ENCODE data around the gene SLC35E2B. TPM values are rescaled to one million over a fixed set of nuclear protein-coding genes. Genes with fewer than 3 reads are reported as not detected.
"Not testable (repeated sequence)": the region's sequence is repeated elsewhere in the genome, so short reads cannot be mapped to it uniquely, and the experiment has no call there.

SLC35E2B gene
- total RNA-seq, 1 experiment from 2014 or later: 24.9 TPM

DNA sequence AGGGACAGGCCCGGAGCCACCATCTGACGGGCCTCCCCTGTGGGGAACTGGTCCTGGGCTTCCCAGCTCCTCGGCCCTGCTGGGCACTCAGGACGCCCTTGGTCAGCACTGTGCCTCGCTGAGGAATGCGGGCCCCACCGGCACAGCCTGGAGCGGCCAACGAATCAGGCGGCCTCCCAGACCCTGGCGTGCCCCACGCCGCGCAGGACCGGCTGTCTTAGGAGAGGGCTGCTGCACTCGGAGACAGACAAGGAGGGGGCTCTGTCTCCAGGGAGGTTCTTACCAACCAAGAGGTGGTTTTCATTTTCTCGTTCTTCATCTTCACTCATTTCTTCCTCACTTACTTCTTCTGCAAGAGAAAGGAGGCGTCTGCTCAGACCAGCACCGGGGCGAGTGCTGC lies 15.3 kb upstream of the SLC35E2B start:
- not testable (repeated sequence) for H3K4me2 ChIP-seq (ENCODE audit: low read depth, low read length, poor library complexity, severe bottlenecking); H3K9me3 ChIP-seq (ENCODE audit: low read length); H3K4me1 ChIP-seq (ENCODE audit: low read length); H3K36me3 ChIP-seq (ENCODE audit: insufficient read depth, low read length); H2AFZ ChIP-seq (ENCODE audit: low read length); H3K4me3 ChIP-seq (ENCODE audit: low read length); H4K20me1 ChIP-seq (ENCODE audit: insufficient read depth, low read depth, low read length); H3K79me2 ChIP-seq (ENCODE audit: low read length); DNase-seq; H3K27me3 ChIP-seq (ENCODE audit: low read length); H3K27ac ChIP-seq (ENCODE audit: low read length); H3K9ac ChIP-seq (ENCODE audit: low read length); H3K9me2 ChIP-seq (replicated peaks; ENCODE audit: insufficient read depth, low read length)

DNA sequence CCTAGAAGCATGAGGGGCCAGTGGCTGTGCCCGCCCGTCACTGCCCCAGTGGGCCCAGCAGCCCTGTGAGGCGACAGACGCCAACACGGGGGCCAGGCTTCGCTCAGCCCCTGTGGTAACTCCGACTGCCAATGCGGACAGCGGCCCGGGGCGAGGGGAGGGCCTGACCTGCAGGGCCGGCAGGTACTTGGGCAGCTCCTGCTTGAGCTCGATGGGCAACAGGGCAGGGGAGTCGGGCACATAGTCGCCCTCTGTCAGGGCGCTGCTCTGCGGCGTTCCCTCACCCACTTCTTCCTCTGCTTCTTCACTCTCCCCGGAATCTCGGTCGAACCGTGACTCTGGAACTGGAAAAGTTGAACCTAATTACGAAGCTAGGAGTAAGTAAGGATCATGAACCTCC lies 14.6 kb upstream of the SLC35E2B start:
- not testable (repeated sequence) for H2AFZ ChIP-seq (ENCODE audit: low read length); H3K9me2 ChIP-seq (replicated peaks; ENCODE audit: insufficient read depth, low read length)

GRCh38 chr1:1705623-1706022 lies 13.0 kb upstream of the SLC35E2B start:
- H3K9me3 ChIP-seq (ENCODE audit: low read length); H3K79me2 ChIP-seq (ENCODE audit: low read length); H3K4me3 ChIP-seq (ENCODE audit: low read length); H2AFZ ChIP-seq (ENCODE audit: low read length); H3K36me3 ChIP-seq (ENCODE audit: insufficient read depth, low read length); H3K27me3 ChIP-seq (ENCODE audit: low read length); DNase-seq; H3K4me1 ChIP-seq (ENCODE audit: low read length); H3K4me2 ChIP-seq (ENCODE audit: low read depth, low read length, poor library complexity, severe bottlenecking); H3K9me2 ChIP-seq (replicated peaks; ENCODE audit: insufficient read depth, low read length); H3K9ac ChIP-seq (ENCODE audit: low read length); H3K27ac ChIP-seq (ENCODE audit: low read length); H4K20me1 ChIP-seq (ENCODE audit: insufficient read depth, low read depth, low read length): not testable (repeated sequence)

More for the DNA sequence above, 14.6 kb upstream of the SLC35E2B start:
- H3K36me3 ChIP-seq (ENCODE audit: insufficient read depth, low read length); H4K20me1 ChIP-seq (ENCODE audit: insufficient read depth, low read depth, low read length); H3K27me3 ChIP-seq (ENCODE audit: low read length); H3K27ac ChIP-seq (ENCODE audit: low read length); H3K4me2 ChIP-seq (ENCODE audit: low read depth, low read length, poor library complexity, severe bottlenecking); H3K4me1 ChIP-seq (ENCODE audit: low read length); H3K9ac ChIP-seq (ENCODE audit: low read length); DNase-seq; H3K79me2 ChIP-seq (ENCODE audit: low read length); H3K4me3 ChIP-seq (ENCODE audit: low read length); H3K9me3 ChIP-seq (ENCODE audit: low read length): not testable (repeated sequence)

DNA sequence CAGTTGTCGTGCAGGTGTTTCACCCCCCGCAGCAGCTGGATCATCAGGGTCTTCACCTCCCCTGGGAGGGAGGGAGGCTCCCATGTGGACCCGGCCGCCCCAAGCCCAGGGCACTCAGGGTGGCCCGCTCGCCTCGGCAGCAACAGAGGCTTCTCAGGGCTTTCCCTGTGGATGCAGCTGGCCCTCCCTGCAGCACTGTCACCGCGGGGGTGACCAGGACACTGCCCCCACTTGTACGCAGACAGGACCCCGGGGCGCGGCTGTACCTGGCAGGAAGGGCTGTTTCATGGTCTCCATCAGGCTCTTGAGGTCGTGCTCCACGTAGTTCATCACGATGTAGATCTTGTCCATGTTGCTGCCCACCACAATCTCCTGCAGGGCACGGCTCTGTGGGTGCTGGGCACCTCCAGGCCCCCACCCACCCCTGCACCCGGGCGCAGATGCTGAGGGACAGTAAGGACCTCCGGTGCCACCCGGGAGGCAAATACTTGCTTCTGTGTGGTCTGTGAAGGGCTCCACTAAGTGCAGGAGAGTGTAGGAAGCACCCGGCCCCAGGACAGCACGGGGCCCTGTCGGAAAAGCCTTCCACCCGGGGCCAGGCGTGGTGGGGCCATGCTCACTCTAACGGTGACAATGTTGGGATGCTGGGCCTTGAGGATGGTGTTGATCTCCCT lies 11.8 kb upstream of the SLC35E2B start:
- H3K4me2 ChIP-seq (ENCODE audit: low read depth, low read length, poor library complexity, severe bottlenecking); H3K79me2 ChIP-seq (ENCODE audit: low read length); H4K20me1 ChIP-seq (ENCODE audit: insufficient read depth, low read depth, low read length): not testable (repeated sequence)

GRCh38 chr1:1703796-1704195 lies 11.2 kb upstream of the SLC35E2B start:
- Histone ChIP-seq H3K9me3 (ENCODE audit: low read length) (no peaks in the 10 kb centered on the region), H4K20me1 (ENCODE audit: insufficient read depth, low read depth, low read length) (no peaks in the 10 kb centered on the region), H3K36me3 (ENCODE audit: insufficient read depth, low read length) (no peaks in the 10 kb centered on the region), H3K4me1 (ENCODE audit: low read length) (no peaks in the 10 kb centered on the region), H3K79me2 (ENCODE audit: low read length) (no peaks in the 10 kb centered on the region), H3K27ac (ENCODE audit: low read length) (no peak overlapping the region), H3K4me3 (ENCODE audit: low read length) (no peak overlapping the region), H3K4me2 (ENCODE audit: low read depth, low read length, poor library complexity, severe bottlenecking) (no peak overlapping the region), H3K9ac (ENCODE audit: low read length) (no peak overlapping the region), H3K9me2 (replicated peaks; ENCODE audit: insufficient read depth, low read length) (no peaks in the 10 kb centered on the region), H3K27me3 (ENCODE audit: low read length) (no peaks in the 10 kb centered on the region), H2AFZ (ENCODE audit: low read length) (no peak overlapping the region)
- DNase-seq: peak; percentile 28

More for the DNA sequence above, 11.8 kb upstream of the SLC35E2B start:
- H3K4me3 ChIP-seq (ENCODE audit: low read length); H3K36me3 ChIP-seq (ENCODE audit: insufficient read depth, low read length); H3K9ac ChIP-seq (ENCODE audit: low read length); H3K4me1 ChIP-seq (ENCODE audit: low read length); H3K9me2 ChIP-seq (replicated peaks; ENCODE audit: insufficient read depth, low read length); H3K27me3 ChIP-seq (ENCODE audit: low read length); H3K9me3 ChIP-seq (ENCODE audit: low read length); H3K27ac ChIP-seq (ENCODE audit: low read length); H2AFZ ChIP-seq (ENCODE audit: low read length): not testable (repeated sequence)
- DNase-seq: peak; percentile 19

DNA sequence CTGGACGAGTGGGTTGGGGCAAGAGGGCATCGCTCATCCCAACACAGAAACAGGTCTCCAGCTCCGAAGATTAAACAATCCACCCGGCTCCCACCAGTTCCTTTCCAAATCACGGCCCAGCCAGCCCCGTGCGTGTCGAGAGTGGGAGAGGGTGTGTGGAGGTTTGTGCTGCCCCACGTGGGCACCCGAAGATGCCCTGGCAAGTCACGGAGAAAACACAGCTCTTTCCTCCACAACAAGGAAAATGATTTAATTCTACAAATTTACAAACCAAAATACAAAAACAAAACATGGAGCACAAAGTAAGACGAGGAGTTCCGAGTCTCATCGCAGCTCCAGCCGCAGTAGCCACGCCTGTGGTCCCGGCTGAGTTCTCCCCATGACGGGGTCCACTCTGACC lies 9.9 kb upstream of the SLC35E2B start:
- H2AFZ ChIP-seq (ENCODE audit: low read length); H3K36me3 ChIP-seq (ENCODE audit: insufficient read depth, low read length); H3K4me2 ChIP-seq (ENCODE audit: low read depth, low read length, poor library complexity, severe bottlenecking); H3K9ac ChIP-seq (ENCODE audit: low read length); H3K4me3 ChIP-seq (ENCODE audit: low read length); H3K27ac ChIP-seq (ENCODE audit: low read length); H3K79me2 ChIP-seq (ENCODE audit: low read length); H3K9me3 ChIP-seq (ENCODE audit: low read length); H3K27me3 ChIP-seq (ENCODE audit: low read length); H3K4me1 ChIP-seq (ENCODE audit: low read length); H3K9me2 ChIP-seq (replicated peaks; ENCODE audit: insufficient read depth, low read length); DNase-seq; H4K20me1 ChIP-seq (ENCODE audit: insufficient read depth, low read depth, low read length): not testable (repeated sequence)

DNA sequence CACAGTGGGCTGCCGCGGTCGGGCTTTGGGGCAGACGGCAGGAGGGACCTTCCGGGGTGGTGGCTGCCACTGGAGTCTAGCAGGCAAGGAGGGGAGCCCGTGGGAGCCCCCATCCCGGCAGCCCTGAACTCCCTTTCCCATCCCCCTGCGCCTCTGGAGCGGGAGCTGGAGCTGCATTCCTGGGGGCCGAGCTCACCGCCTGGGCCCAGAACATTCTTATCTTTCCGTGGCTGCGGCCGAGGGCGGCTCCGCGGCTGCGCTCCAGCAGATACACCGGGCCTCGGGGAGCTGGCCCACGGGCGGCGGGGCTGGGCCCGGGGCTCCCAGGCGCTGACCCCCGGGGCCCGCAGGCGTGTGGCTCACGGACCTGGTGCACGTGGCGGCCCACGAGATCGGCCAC lies 8.0 kb upstream of the SLC35E2B start:
- H3K27me3 ChIP-seq (ENCODE audit: low read length); DNase-seq; H3K9ac ChIP-seq (ENCODE audit: low read length); H3K9me2 ChIP-seq (replicated peaks; ENCODE audit: insufficient read depth, low read length); H3K27ac ChIP-seq (ENCODE audit: low read length); H3K9me3 ChIP-seq (ENCODE audit: low read length); H3K4me3 ChIP-seq (ENCODE audit: low read length); H3K36me3 ChIP-seq (ENCODE audit: insufficient read depth, low read length); H3K4me1 ChIP-seq (ENCODE audit: low read length); H3K4me2 ChIP-seq (ENCODE audit: low read depth, low read length, poor library complexity, severe bottlenecking); H3K79me2 ChIP-seq (ENCODE audit: low read length); H4K20me1 ChIP-seq (ENCODE audit: insufficient read depth, low read depth, low read length); H2AFZ ChIP-seq (ENCODE audit: low read length): not testable (repeated sequence)

- DNase-seq; H3K27ac ChIP-seq (ENCODE audit: low read length); H3K9ac ChIP-seq (ENCODE audit: low read length); H3K4me3 ChIP-seq (ENCODE audit: low read length); H2AFZ ChIP-seq (ENCODE audit: low read length); H3K27me3 ChIP-seq (ENCODE audit: low read length); H3K4me1 ChIP-seq (ENCODE audit: low read length); H3K79me2 ChIP-seq (ENCODE audit: low read length); H3K36me3 ChIP-seq (ENCODE audit: insufficient read depth, low read length); H3K9me2 ChIP-seq (replicated peaks; ENCODE audit: insufficient read depth, low read length); H3K9me3 ChIP-seq (ENCODE audit: low read length); H3K4me2 ChIP-seq (ENCODE audit: low read depth, low read length, poor library complexity, severe bottlenecking); H4K20me1 ChIP-seq (ENCODE audit: insufficient read depth, low read depth, low read length): not testable (repeated sequence)
Observed at GRCh38 chr1:1700067-1700466, 7.5 kb upstream of the SLC35E2B start.

- not testable (repeated sequence) for H3K79me2 ChIP-seq (ENCODE audit: low read length); H3K4me2 ChIP-seq (ENCODE audit: low read depth, low read length, poor library complexity, severe bottlenecking); H3K9me3 ChIP-seq (ENCODE audit: low read length); H3K9me2 ChIP-seq (replicated peaks; ENCODE audit: insufficient read depth, low read length); H3K36me3 ChIP-seq (ENCODE audit: insufficient read depth, low read length); H4K20me1 ChIP-seq (ENCODE audit: insufficient read depth, low read depth, low read length); H3K9ac ChIP-seq (ENCODE audit: low read length); H2AFZ ChIP-seq (ENCODE audit: low read length); H3K4me3 ChIP-seq (ENCODE audit: low read length); DNase-seq; H3K27me3 ChIP-seq (ENCODE audit: low read length); H3K27ac ChIP-seq (ENCODE audit: low read length); H3K4me1 ChIP-seq (ENCODE audit: low read length)
Observed at GRCh38 chr1:1699061-1699460, 6.5 kb upstream of the SLC35E2B start.
